Endometrium (tissue), 2 donors: ENCODE measurements around the gene AGK.

ENCODE experiments used
- FAIRE-seq: peaks from 2 replicates; lab custom pipeline; 2012; peaks lifted over from hg19 to GRCh38; lab: Jason Lieb, UNC
- donor health status: control.
- donor health status: control.

AGK gene, protein sequence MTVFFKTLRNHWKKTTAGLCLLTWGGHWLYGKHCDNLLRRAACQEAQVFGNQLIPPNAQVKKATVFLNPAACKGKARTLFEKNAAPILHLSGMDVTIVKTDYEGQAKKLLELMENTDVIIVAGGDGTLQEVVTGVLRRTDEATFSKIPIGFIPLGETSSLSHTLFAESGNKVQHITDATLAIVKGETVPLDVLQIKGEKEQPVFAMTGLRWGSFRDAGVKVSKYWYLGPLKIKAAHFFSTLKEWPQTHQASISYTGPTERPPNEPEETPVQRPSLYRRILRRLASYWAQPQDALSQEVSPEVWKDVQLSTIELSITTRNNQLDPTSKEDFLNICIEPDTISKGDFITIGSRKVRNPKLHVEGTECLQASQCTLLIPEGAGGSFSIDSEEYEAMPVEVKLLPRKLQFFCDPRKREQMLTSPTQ

DNA sequence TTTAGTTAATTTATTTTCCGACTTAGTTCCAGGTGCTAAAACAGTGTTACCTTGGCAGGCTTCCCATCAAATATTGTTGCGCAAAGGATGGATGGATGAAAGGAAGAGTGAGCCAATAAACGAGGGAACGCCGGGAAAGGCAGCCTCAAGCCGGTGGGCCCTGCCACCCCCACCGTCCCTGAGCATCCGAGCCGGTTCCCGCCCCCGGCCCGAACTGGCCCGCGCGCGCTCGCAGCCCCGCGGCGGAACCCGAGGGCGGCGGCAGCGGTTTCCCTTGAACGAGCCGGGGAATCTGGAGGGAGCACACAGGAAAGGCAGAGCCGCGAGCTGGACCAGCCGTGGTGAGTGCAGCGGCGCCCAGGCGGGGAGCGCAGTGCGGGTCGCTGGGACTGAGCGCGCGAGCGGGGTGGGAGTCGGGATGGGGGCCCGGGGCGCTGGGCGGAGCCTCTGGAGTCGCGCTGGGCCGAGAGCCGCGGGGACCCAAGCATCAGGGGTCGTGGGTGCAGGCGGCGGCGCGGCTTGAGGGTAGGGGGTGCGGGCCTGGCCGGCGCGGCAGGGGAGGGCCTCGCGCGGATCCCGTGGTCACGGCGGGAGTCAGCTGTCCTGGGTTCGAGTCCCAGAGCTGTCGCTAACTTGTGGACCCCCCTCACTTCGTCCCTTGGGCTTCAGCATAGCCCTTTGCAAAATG lies at the start of gene AGK:
TSS of gene AGK (plus strand) at position 317 of the 688 bp plus-strand sequence. CDS start 4,057 bp downstream, outside the sequence.
- FAIRE-seq, result no peak

DNA sequence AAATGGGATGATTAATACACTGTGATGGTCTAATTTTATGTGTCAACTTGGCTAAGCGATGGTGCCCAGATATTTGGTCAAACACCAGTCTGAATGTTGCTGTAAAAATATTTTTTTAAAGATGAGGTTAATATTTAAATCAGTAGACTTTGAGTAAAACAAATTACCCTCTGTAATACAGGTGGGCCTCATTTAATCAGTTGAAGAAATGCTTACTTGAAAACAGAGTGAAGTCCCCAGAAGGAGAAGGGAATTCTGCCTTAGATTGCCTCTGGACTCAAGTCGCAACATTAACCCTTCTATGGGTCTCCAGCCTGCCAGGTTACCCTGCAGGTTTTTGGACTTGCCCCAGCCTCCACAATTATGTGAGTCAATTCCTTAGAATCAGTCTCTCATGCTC lies 49.8 kb upstream of the AGK start:
- FAIRE-seq, result no peak

DNA sequence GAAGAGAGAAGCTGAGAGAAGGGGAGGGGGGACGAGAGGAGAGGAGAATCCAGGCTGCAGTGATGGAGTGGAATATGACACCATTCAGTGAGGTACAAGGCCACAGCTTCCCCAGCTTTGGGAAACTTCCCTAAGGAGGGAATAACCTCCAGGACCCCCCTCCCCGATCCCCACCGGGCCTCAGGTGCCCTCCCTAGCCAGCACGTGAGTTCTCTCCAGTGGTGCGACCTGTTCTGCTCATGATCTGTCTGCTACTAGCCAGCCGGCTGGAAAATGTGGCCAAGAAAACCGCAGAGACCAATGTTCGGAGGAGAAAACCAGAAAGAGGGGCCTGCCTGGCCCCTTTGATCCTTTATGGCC lies 39.9 kb upstream of the AGK start:
- no peak for FAIRE-seq

DNA sequence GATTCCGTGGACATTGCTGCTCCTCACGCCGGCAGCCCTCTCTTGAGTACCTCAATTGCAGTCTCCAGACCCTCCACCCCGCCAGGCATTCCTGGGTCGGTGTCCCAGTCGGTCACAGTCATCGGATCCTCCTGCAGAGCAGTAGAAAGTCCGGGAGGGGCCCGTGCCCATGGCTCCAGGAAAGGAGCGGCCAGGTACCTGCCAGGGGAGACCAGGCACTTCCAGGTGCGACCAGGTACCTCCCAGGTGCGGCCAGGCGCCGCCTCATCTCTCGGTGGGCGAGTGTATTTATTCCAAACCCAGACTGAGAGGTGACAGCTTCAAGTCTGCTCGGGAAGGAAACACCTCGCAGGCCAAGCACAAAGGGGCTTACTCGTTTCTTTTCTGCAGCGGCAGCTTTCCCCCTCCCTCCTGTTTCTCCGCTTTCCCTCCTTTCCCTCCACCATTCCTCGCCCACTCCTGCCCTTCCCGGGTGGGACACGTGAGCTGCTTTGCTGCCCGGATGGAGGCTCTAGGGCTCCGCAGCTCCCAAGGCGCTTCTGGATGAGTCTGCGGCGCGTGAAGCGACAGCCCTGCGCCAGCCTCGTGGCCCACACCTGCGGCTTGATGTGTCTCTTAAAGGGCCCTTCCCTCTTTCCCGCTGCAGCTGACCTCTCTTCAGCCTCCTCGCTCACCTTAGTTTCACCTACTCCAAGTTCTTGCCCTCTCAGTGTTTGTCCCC lies 39.4 kb upstream of the AGK start:
- FAIRE-seq, result no peak

DNA sequence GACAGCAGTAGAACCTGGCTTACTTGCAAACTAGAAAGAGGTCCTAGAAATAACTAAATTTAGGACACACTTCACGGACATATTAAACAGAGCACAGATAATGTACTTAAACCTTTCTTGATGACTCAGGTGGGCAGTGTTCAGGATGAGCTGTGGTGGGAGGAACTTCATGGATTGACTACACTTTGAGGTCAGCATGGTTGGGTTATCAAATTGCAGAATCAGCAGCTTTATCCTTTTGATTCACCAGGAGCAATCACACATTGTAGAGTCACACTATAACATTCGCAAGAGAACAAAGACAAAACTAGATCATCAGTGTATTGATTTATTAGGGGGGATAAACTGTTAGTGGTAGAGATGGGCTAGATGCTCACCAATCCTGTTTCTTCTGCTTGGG lies 38.6 kb upstream of the AGK start:
- no peak for FAIRE-seq

DNA sequence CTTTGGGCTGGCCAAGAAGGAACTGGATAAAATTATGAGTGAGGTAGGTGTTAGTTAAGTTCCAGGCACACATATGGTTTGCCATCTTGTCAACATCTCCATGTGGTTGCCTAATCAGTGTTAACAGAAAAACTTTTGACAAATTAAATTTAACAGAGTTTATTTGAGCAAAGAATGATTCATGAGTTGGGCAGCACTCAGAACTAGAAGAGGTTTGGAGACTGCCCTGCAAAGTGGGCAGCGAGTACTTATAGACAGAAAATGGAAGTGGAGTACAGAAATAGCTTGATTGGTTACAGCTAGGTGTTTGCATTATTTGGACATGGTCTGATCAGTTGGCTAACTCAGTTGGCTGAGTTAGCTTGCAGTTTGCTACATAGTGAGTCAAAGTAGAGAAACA lies 37.5 kb upstream of the AGK start:
- FAIRE-seq, result no peak

DNA sequence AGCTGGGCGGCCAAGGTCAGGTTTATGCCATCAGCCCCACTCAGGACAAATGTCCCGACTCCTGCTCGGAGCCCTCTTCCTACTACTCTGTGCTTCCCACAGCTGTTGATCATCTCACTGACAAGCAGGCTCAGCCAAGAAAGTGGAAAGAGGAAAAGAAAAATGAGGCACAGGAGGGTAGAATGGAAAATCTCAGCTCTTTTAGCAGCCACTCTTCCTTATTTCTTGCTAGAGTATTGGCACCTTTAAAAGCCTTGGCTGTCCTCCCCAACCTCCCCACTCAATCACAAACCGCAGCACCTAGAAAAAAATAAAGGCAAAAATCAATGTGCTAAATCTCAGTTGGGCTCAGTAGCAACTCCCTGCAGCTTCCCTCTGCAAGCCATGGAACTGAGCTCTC lies 35.3 kb upstream of the AGK start:
- FAIRE-seq, result no peak

DNA sequence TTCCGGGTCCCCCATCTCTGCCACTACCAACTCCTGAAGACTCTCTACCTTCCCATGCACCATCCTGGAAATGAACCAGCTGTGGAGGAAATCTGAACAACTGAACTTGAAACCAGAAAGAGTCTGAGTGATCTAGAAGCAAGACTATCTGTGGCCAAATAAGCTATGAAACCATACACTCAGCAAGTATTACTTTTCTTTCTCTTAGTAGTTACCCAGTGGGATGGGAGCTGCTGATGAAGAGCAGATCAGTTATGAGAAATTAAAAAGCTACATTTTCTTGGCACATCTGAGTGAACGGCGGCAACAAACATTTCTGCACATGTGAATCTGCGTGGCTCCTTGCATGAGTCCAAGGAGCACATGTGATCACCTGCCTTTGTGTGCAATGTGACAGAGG lies 31.6 kb upstream of the AGK start:
- no peak for FAIRE-seq

DNA sequence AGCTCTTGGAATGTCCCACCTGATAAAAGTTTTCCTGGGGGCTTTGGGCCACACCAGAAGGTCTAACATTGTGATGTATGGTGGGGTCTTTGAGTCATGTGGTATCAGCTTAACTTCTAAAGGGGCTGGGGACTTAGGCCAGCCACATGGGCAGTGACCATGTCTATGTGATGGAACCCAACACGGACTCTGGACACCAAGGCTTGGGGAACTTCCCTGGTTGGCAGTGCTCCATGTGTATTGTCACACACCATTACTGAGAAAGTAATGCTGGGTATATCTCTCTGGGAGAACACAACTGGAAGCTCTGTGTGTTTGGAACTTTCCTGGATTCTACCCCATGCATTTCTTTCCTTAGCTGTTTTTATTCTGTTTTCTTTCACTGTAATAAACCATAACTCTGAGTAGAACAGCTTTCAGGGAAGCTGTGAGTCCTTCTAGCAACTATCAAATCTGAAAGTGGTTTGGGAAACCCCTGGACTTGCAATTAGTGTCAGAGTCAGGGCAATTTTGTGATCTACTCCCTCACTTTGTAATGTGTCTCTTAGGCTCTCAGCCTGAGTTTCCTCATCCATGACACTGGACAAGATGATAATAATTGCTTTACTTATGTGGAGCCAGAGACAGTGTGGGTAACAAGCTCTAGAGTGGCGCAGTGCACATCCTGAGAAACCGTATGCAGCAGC lies 28.4 kb upstream of the AGK start:
- no peak for FAIRE-seq

DNA sequence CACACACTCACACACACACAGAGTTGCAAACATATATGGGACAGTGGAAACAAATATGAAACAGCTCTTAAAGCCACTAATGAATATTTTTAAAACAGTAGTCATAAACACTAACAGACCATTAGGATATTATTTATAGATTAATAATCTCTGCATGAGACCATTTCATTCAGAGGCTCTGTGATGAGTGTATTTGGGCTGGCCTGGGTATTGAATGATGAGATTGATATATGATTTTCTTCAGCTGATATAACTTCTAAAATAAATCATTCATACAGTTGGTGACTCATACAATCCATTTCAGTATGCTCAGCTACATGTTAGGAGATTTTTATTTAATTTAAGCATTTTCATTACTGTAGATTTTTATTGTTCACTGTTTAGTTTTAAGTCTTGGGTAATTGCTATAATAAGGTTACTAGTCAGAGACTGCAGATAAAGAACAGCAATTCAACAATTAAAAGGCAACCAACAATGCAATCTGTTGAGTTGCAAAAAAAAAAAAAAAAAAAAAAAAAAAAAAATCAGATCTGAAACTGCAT lies 25.2 kb upstream of the AGK start:
- no peak for FAIRE-seq

DNA sequence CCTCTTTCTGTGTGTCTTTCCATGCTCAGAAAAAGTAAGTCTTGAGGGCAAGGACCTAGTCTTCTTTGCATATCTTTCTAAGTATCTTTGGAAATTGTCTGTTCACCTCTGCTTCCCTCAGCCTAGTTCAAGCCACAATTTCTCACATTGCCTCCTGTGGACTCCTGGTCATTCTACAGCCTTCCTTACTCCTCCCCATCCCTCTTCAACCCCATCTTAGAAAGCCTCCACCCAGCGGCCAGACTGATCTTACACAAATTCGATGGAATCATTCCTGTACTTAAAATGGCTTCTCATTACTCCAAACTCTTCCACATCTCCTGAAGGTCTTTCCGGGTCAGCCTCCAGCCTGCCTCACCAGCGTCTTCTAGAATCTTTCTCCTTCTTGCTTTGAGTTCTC lies 24.1 kb upstream of the AGK start:
- FAIRE-seq, result no peak

DNA sequence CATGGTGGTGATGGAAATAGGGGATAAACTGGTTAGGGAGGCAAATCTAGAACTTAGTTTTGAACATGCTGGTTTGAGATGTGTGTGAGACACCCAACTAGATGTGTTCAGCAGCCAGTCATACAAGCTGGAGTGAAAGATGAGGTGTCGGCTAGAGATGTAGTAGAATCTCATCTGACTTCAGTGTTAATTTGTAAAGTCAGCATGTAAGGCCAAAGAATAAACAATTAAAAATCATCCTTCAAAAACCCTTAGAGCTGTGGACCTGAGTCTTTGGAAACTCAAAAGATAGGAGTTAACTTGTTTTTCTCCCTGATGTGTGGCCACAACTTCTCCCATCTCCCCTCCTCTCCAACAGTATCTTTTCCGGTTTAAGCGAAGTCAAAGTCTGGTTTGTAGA lies 22.8 kb upstream of the AGK start:
- FAIRE-seq, result no peak

DNA sequence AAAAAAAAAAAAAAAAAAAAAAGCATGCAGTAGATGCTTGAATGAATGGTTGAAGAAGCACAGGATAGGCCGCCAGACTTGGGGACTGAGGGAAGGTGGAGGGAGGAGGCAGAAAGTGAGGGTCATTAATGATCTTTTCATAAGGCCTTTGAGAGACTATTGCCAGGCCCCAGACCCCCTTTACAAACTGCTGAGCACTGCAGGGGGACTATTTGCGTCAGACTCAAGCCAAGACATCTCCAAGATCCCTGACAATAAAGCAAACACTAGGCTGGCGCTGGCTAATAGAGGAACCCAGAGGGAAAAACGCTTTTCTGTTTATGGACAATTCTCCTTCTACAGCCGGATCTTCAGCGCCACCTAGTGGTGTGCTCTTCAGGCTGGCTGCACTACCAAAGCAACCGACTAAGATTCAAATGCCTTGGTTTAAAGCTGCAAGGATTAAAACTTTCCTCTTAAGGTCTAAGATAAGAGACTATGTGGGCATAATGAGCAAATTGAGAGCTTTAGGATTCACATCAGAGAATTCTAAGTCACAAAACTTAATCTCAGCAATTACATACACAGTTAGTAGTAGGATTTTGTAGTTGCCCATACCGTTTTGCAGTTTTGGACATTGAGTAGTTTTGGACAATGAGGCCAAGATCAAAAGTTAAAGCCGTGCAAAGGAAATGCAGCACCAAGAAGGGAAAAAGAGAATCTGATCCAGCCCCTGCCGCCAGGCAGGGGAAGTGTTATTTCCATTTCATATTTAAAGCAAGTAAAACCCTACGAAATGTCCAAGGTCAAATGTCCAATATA lies 17.9 kb upstream of the AGK start:
- FAIRE-seq, result peak; percentile 23

DNA sequence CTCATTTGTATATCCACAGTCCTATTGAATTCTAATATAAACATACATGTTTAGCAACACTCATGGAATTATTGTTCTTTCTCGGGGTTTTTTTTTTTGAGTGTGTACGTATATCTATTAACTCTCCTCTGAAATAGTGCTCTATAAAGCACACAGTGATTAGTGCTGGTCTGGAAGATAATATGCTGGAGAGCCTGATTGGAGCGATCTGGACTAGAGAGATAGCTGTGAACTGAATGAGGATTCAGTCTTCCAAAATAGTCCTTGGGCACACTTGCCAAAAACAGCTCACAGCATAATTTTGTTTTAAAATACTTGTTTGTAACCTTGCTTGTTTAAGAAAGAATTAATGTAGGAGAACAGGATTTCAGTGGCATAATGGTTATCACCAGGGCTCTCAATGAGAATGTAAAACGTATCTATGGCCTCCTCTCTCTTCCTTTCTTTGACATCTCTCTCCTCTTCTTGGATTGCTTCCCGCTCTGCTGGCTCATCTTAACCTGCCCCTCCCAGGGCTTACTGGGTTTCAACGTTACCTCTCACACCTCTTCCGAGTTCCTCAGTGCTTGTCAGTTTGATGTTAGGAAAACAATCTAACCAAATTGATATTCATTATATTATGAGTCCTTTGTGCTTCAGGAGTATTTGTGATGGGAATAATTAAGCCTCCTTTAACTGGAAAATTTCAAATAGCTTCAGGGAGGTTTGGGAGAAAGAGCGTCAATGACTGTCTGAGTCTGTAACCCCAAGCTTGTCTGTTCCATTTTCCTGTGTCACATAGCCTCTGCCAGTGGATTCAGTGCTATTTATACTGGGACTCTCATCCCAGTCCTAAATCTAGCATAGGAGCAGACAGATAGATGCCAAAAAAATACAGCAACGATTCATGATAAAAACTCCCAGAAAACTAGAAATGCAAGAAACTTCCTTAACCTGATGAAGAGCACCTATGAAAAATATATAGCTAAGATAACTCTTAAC lies 16.2 kb upstream of the AGK start:
- no peak for FAIRE-seq

DNA sequence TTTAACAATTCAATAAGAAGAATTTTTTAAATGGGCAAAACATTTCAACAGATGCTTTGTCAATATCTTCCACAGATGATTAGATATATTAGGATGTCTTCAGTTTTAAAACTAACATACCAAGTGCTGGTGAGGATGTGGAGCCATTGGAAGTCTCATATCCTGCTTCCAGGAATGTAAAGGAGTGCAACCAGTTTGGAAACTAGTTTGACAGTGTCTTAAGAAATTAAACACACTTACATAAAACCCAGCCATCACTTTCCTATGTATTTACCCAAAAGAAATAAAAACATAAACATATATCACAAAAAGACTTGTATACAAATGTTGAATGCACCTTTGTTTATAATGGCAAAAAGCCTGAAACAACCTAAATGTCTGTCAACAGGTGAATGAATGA lies 13.3 kb upstream of the AGK start:
- no peak for FAIRE-seq

DNA sequence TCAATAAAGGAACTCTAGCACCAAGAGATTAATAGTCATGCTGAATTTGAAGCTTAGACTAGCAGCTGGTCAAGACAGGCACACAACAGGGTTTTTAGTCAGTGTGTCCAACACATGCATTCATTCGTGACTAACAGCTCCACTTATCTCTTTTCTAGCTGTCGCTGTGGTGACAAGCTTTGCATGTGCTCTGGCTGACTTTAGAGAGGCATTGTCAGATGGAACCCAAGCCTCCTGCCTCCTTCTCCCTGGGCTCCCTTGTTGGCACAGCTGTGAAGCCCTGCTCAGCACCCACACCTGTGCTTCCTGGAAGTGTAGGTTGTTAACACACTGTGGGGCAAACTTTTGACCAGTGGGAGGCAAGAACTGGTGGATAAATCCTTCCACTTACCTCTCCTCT lies 9.8 kb upstream of the AGK start:
- no peak for FAIRE-seq

DNA sequence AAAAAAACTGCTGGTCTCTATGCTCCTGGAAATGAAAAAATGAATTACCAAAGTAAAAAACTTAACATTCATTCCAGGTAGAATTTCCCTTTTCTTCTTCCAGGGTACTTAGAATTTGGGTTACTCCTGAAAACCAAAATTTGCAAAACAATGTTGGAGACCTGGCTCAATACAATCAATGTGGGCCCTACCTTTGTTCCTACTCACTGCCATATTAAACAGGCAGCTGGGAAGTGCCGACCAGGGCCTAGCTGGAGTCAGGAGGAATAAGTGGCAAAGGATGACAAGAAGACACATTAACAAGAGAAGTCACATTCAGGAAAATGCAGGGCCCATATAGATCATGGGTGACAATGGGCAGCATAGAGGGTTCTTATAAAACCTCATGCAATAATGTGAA lies 6.4 kb upstream of the AGK start:
- FAIRE-seq, result no peak

DNA sequence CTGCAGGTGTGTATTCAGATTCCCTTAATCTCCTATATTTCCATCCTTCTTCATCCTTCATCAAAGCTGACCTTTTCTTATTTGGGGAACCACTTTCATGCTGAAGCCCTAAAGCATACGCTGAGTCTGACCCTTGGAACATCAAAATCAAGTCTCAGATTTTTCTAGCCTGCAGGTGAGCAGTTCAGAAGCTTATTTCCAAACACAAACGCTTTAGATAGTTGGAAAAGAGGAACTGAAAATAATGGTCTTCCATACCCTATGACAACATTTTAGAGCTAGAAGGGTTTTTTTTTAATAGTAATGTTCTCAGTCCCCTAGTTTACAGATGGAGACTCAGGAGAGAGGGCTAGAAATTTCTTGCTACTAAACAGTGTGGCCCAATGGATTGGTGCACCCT lies 1.6 kb upstream of the AGK start:
- no peak for FAIRE-seq

DNA sequence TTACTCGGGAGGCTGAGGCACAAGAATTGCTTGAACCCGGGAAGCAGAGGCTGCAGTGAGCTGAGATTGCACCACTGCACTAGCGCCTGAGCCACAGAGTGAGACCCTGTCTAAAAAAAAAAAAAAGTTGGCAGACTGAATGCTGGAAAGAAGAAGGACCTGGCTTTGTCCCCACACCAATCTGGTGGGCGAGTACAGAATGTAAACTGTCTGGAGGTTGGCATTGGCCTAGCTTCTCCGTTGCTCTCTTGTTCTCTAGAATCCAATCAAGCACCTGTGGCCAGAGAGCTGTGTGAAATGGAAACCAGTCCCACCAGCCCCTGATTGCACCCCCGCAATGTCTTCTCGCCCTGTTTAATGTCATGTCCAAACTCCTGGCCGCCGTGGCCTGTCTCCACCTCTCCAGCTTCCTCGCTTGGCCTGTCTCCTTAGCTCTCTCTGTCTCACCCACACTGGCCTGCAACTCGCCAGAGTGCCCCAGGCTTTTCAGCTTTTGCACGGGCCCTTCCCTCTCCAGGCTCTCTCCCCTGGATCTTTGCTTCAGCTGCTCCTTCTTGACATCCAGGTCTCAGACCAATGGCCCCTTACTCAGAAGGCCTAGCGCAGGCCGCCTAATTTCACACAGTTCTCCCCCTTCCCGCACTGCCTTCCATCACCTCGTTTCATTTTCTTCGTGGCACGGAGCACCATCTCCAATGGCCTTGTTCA lies 670 bp upstream of the AGK start:
- FAIRE-seq, result no peak

DNA sequence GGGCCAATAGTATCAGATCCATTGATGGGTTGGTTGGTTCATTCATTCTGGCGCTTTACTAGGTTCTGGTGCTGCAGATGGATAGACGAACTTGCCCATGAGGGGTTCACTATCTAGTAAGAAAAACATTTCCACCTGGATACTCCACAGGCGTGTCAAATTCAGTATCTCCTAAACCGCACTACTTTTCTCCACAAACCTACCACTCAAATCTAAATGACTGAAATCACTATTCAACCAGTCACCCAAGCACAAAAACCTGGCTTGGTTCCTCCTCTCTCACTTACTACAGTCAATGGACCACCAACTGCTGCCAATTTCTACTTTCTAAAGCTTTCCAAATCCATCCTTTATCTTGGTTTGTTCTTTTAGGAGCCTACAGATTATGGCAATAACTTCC lies 572 bp downstream of the AGK start:
- FAIRE-seq, result no peak
